ENCODE results near the gene DPYD. TPM values are rescaled to one million over a fixed set of nuclear protein-coding genes. Genes with fewer than 3 reads are reported as not detected.

The DPYD gene
- total and polyA plus RNA-seq, 2 donors from 2014 or later = 4.9 to 41.6 TPM

GRCh38 chr1:97377432-97378034 lies 543.3 kb downstream of the DPYD start:
- H3K4me1 ChIP-seq (ENCODE audit: control insufficient read depth in 2 of 3, insufficient read depth in 2 of 3, low read depth in 1 of 3, low read length in 3 of 3) = no peaks in the 10 kb centered on the region

GRCh38 chr1:97373000-97373399 lies 547.8 kb downstream of the DPYD start:
- intact Hi-C loops (cut with DNase I) = no loop called here
- Histone ChIP-seq H3K27me3 (ENCODE audit: control insufficient read depth, insufficient read depth, low read length) (no peaks in the 10 kb centered on the region), H3K4me3 (ENCODE audit: low read length in 3 of 3) (no peak overlapping the region), H3K4me1 (ENCODE audit: control insufficient read depth in 2 of 3, insufficient read depth in 2 of 3, low read depth in 1 of 3, low read length in 3 of 3) (no peaks in the 10 kb centered on the region), H3K9ac (ENCODE audit: low read length in 3 of 3) (no peak overlapping the region), H3K27ac (ENCODE audit: low read depth in 2 of 2, low read length in 2 of 2) (no peak overlapping the region), H3K36me3 (ENCODE audit: control insufficient read depth in 2 of 3, insufficient read depth in 3 of 3, low read length in 3 of 3) (no peaks in the 10 kb centered on the region), H3K9me3 (ENCODE audit: control insufficient read depth in 2 of 3, insufficient read depth in 1 of 3, low read length in 3 of 3) (no peaks in the 10 kb centered on the region)
- no peak for FAIRE-seq
- no peak for DNase-seq
- no peak for TF ChIP-seq CTCF (IDR thresholded peaks at IDR 0.05; ENCODE audit: borderline replicate concordance, extremely low read depth, insufficient read depth)

More at GRCh38 chr1:97377432-97378034, 543.3 kb downstream of the DPYD start:
- H3K27me3 ChIP-seq (ENCODE audit: control insufficient read depth, insufficient read depth, low read length) = no peaks in the 10 kb centered on the region
- H3K27ac ChIP-seq (ENCODE audit: low read depth in 2 of 2, low read length in 2 of 2) = no peak overlapping the region
- TF ChIP-seq CTCF (IDR thresholded peaks at IDR 0.05; ENCODE audit: borderline replicate concordance, extremely low read depth, insufficient read depth) = no peak
- DNase-seq = no peak
- H3K36me3 ChIP-seq (ENCODE audit: control insufficient read depth in 2 of 3, insufficient read depth in 3 of 3, low read length in 3 of 3) = no peaks in the 10 kb centered on the region
- intact Hi-C loops (cut with DNase I) = no loop called here
- FAIRE-seq = no peak
- H3K9me3 ChIP-seq (ENCODE audit: control insufficient read depth in 2 of 3, insufficient read depth in 1 of 3, low read length in 3 of 3) = no peaks in the 10 kb centered on the region
- no peak overlapping the region for H3K9ac ChIP-seq (ENCODE audit: low read length in 3 of 3)
- H3K4me3 ChIP-seq (ENCODE audit: low read length in 3 of 3) = no peak overlapping the region

GRCh38 chr1:97372531-97372930 lies 548.3 kb downstream of the DPYD start:
- H3K9ac ChIP-seq (ENCODE audit: low read length in 3 of 3) = no peak overlapping the region
- no peaks in the 10 kb centered on the region for H3K36me3 ChIP-seq (ENCODE audit: control insufficient read depth in 2 of 3, insufficient read depth in 3 of 3, low read length in 3 of 3)
- TF ChIP-seq CTCF (IDR thresholded peaks at IDR 0.05; ENCODE audit: borderline replicate concordance, extremely low read depth, insufficient read depth) = no peak
- FAIRE-seq = no peak
- no peak overlapping the region for H3K4me3 ChIP-seq (ENCODE audit: low read length in 3 of 3)
- intact Hi-C loops (cut with DNase I) = no loop called here
- H3K27me3 ChIP-seq (ENCODE audit: control insufficient read depth, insufficient read depth, low read length) = no peaks in the 10 kb centered on the region
- no peaks in the 10 kb centered on the region for H3K4me1 ChIP-seq (ENCODE audit: control insufficient read depth in 2 of 3, insufficient read depth in 2 of 3, low read depth in 1 of 3, low read length in 3 of 3)
- no peak overlapping the region for H3K27ac ChIP-seq (ENCODE audit: low read depth in 2 of 2, low read length in 2 of 2)
- no peak for DNase-seq
- no peaks in the 10 kb centered on the region for H3K9me3 ChIP-seq (ENCODE audit: control insufficient read depth in 2 of 3, insufficient read depth in 1 of 3, low read length in 3 of 3)

- H3K36me3 ChIP-seq (ENCODE audit: control insufficient read depth in 2 of 3, insufficient read depth in 3 of 3, low read length in 3 of 3) = no peaks in the 10 kb centered on the region
- no peaks in the 10 kb centered on the region for H3K9me3 ChIP-seq (ENCODE audit: control insufficient read depth in 2 of 3, insufficient read depth in 1 of 3, low read length in 3 of 3)
- no peak overlapping the region for H3K27ac ChIP-seq (ENCODE audit: low read depth in 2 of 2, low read length in 2 of 2)
- no peaks in the 10 kb centered on the region for H3K27me3 ChIP-seq (ENCODE audit: control insufficient read depth, insufficient read depth, low read length)
- FAIRE-seq (no peak), DNase-seq (no peak)
- no peak overlapping the region for H3K4me3 ChIP-seq (ENCODE audit: low read length in 3 of 3)
- intact Hi-C loops (cut with DNase I) = no loop called here
- H3K9ac ChIP-seq (ENCODE audit: low read length in 3 of 3) = no peak overlapping the region
- TF ChIP-seq CTCF (IDR thresholded peaks at IDR 0.05; ENCODE audit: borderline replicate concordance, extremely low read depth, insufficient read depth) = no peak
- H3K4me1 ChIP-seq (ENCODE audit: control insufficient read depth in 2 of 3, insufficient read depth in 2 of 3, low read depth in 1 of 3, low read length in 3 of 3) = no peaks in the 10 kb centered on the region
These were observed 552.5 kb downstream of the DPYD start for GRCh38 chr1:97368296-97368695.

Data from kidney (tissue), 14 donors.